Body of pancreas (tissue), 4 donors: ENCODE results near the gene SLC7A8. TPM values are rescaled to one million over a fixed set of nuclear protein-coding genes. Genes with fewer than 3 reads are reported as not detected.

Source experiments
- ATAC-seq: fragments of 150-250 bp; one replicate; pipeline ENCODE4 v1.9.1; 2016
- DNase-seq, 4 donors: peaks; one replicate each; pipeline ENCODE4 v3.0.0-alpha.2; 2019
- H3K27ac ChIP-seq, 4 donors: fragments of 200-600 bp; sonication (generic); 1 replicate in 3 of 4; 2 replicates in 1 of 4; pipeline versions ENCODE4 v1.5.1 to v1.6.1; 2016 to 2019; ENCODE audit warnings: mild to moderate bottlenecking in 1 of 4, mixed read lengths in 1 of 4, moderate library complexity in 1 of 4
- H3K27me3 ChIP-seq, 2 donors: fragments of 200-600 bp; sonication (generic); one replicate each; pipeline ENCODE4 v1.6.0; 2016; ENCODE audit warnings: mild to moderate bottlenecking in 1 of 2
- H3K36me3 ChIP-seq, 2 donors: fragments of 200-600 bp; sonication (generic); replicated peaks in 1 of 2; 2 replicates each; pipeline ENCODE4 v1.5.1; 2016; ENCODE audit warnings: low read depth in 2 of 2; ENCODE audit not compliant: insufficient read depth in 1 of 2
- H3K4me1 ChIP-seq: fragments of 200-600 bp; sonication (generic); one replicate; pipeline ENCODE4 v1.6.0; 2016
- H3K4me3 ChIP-seq, 2 donors: fragments of 200-600 bp; sonication (generic); 1 replicate in 1 of 2; 2 replicates in 1 of 2; pipeline ENCODE4 v1.5.1; 2016 to 2019
- H3K9me3 ChIP-seq, 3 donors: fragments of 200-600 bp; sonication (generic); 1 replicate in 2 of 3; 2 replicates in 1 of 3; pipeline ENCODE4 v1.5.1; 2016
- CTCF ChIP-seq, 7 experiments: fragments of 450-650 bp in 4 of 7; fragments of 200-600 bp in 3 of 7; sonication (generic) in 3 of 7; IDR thresholded peaks; one replicate each; pipeline ENCODE4 v1.5.1; 2016 to 2019; ENCODE audit warnings: antibody characterized with exemption in 7 of 7
- POLR2A ChIP-seq, 3 donors: fragments of 450-650 bp; IDR thresholded peaks; one replicate each; pipeline ENCODE4 v1.6.1; 2016; ENCODE audit warnings: antibody characterized with exemption in 3 of 3, mild to moderate bottlenecking in 2 of 3
- WGBS, 2 donors: methylation state at CpG; one replicate each; pipeline ENCODE4 v1.1.5; 2017; 5-methylcytosine and 5-hydroxymethylcytosine counted together
- intact Hi-C: fragments of 100-400 bp; cut with DNase I; formaldehyde crosslinking; loops from one replicate; pipeline ENCODE4 v1.15.1; 2023
- total RNA-seq, 2 donors: library from RNA; depleted of rRNA; stranded (reverse); fragments of >200 nt; gene quantifications; one replicate each; pipeline ENCODE4 v1.1.0, GENCODE V29; 2016

The SLC7A8 gene
- total RNA-seq, 2 donors from 2014 or later, result 17.8 to 18.2 TPM

- ATAC-seq, result peak; percentile 91
- no peaks in the 10 kb centered on the region for H3K9me3 ChIP-seq
- H3K27me3 ChIP-seq, result no peaks in the 10 kb centered on the region
- DNase-seq, result peak; percentile 92 to 94 (median 93)
- peaks cover 9% of the 10 kb centered on the region for H3K4me1 ChIP-seq
- TF ChIP-seq CTCF (IDR thresholded peaks at IDR 0.05), result peak; percentile 99 to 100 (median 100)
- TF ChIP-seq POLR2A (IDR thresholded peaks at IDR 0.05), result no peak
- intact Hi-C loops, result no loop called here
- no peaks in the 10 kb centered on the region for H3K36me3 ChIP-seq
- WGBS, 2 donors, result 14 to 30% methylated on average over 5 to 9 of the region's 9 CpGs
- no peak overlapping the region for H3K4me3 ChIP-seq
- H3K27ac ChIP-seq, result peak overlapping the region in 1 of 4 donors; percentile 20
These were observed 62.8 kb downstream of the SLC7A8 start for GRCh38 chr14:23120541-23121251.

- Histone ChIP-seq H3K4me3 (no peak overlapping the region), H3K9me3 (no peaks in the 10 kb centered on the region), H3K27me3 (no peaks in the 10 kb centered on the region), H3K27ac (no peak overlapping the region), H3K4me1 (peaks cover 9% of the 10 kb centered on the region), H3K36me3 (no peaks in the 10 kb centered on the region)
- peak in 1 of 4 donors; percentile 37 for DNase-seq
- TF ChIP-seq POLR2A (IDR thresholded peaks at IDR 0.05) (no peak), CTCF (IDR thresholded peaks at IDR 0.05) (no peak)
- intact Hi-C loops, result loop anchor here (5.0 kb wide), 1 partner anchor 68 kb away; no protein-coding TSS in a partner anchor
- WGBS, 2 donors, result 60 to 69% methylated on average over 16 of the region's 16 CpGs
- no peak for ATAC-seq
These were observed 63.8 kb downstream of the SLC7A8 start for GRCh38 chr14:23119363-23120327.

DNA sequence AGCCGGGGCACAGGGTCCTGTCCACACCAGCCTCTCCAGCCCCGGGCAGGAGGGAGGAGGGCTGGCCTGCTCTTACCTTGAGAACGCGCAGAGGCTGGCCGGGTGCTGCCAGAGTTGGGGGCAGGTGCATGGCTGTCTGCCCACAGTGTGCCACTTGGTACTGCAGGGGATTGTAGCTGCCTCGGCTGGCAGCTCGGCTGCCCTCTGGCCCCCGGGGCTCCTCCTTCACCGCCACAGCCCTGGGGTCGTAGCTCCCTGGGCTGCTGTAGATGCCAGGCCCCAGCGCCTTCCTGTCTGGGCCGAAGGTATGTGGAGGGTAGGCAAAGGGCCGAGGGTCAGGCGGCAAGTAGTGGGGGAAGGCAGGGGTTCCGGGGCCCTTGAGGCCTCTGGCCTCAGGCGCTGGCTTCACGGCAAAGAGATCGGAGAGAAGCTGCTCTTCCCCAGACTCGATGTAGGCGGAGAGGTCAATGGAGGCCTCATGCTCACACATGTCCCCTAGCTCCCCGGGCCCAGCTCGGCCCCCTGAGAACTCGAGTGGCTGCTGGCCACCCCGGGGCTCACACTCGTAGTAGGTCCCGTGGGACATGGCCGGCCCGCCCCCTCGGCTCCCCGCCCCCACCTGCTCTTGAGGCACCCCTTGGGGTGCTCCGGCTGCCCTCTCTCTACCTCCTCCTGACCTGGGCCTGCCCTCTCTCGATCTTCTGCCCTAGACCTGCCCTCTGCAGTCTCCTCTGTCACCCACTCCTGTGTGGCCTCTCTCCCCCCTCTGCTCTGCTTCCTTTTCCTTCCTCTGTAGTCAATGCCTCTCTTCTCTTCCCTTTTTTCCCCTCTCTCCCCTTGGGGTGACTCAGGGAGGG lies 64.7 kb downstream of the SLC7A8 start, which contains the start of gene CEBPE:
TSS of gene CEBPE (minus strand) at position 750 of the 857 bp plus-strand sequence. CDS start at position 586, 164 bp downstream.
- Histone ChIP-seq H3K36me3 (no peaks in the 10 kb centered on the region), H3K27me3 (peaks cover 0 to 7% of the 10 kb centered on the region in 2 donors), H3K9me3 (no peaks in the 10 kb centered on the region), H3K27ac (no peak within 1 kb of the TSS), H3K4me1 (peaks cover 8% of the 10 kb centered on the region), H3K4me3 (no peak within 1 kb of the TSS)
- intact Hi-C loops, result loop anchor here (5.0 kb wide), 1 partner anchor 69 kb away; no protein-coding TSS in a partner anchor
- TF ChIP-seq POLR2A (IDR thresholded peaks at IDR 0.05), result no peak
- TF ChIP-seq CTCF (IDR thresholded peaks at IDR 0.05), result no peak
- 67 to 76% methylated on average over 22 to 24 of the region's 32 CpGs for WGBS, 2 donors
- no peak for ATAC-seq
- no peak for DNase-seq

GRCh38 chr14:23117371-23118020 lies 66.0 kb downstream of the SLC7A8 start:
- Histone ChIP-seq H3K4me3 (no peak overlapping the region), H3K36me3 (no peaks in the 10 kb centered on the region), H3K4me1 (no peaks in the 10 kb centered on the region), H3K9me3 (no peaks in the 10 kb centered on the region), H3K27me3 (peaks cover 0 to 7% of the 10 kb centered on the region in 2 donors), H3K27ac (no peak overlapping the region)
- TF ChIP-seq POLR2A (IDR thresholded peaks at IDR 0.05) (no peak), CTCF (IDR thresholded peaks at IDR 0.05) (no peak)
- no peak for ATAC-seq
- no peak for DNase-seq
- intact Hi-C loops, result loop anchor here (5.0 kb wide), 1 partner anchor 70 kb away; no protein-coding TSS in a partner anchor
- 72% methylated on average over 24 to 32 of the region's 32 CpGs for WGBS, 2 donors
